ENCODE data around the gene HS3ST6.
A peak's percentile ranks its signal among the peaks of the same experiment; 100 is the strongest.
"Not testable (repeated sequence)": the region's sequence is repeated elsewhere in the genome, so short reads cannot be mapped to it uniquely, and the experiment has no call there.

The HS3ST6 gene

DNA sequence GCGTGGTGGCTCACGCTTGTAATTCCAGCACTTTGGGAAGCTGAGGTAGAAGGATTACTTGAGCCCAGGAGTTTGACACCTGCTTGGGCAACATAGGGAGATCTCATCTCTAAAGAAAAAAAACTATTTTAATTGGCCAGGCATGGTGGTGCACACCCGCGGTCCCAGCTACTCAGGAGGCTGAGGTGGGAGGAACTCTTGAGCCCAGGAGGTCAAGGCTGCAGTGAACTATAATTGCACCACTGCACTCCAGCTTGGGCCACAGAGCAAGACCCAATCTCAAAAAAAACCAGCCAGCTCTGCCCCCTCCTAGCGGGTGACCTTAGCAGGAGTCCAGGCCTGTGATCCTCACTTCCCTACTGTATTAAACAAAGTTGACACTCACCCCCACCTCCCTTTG, 5.9 kb upstream of the HS3ST6 start:
- no peak for DNase-seq

DNA sequence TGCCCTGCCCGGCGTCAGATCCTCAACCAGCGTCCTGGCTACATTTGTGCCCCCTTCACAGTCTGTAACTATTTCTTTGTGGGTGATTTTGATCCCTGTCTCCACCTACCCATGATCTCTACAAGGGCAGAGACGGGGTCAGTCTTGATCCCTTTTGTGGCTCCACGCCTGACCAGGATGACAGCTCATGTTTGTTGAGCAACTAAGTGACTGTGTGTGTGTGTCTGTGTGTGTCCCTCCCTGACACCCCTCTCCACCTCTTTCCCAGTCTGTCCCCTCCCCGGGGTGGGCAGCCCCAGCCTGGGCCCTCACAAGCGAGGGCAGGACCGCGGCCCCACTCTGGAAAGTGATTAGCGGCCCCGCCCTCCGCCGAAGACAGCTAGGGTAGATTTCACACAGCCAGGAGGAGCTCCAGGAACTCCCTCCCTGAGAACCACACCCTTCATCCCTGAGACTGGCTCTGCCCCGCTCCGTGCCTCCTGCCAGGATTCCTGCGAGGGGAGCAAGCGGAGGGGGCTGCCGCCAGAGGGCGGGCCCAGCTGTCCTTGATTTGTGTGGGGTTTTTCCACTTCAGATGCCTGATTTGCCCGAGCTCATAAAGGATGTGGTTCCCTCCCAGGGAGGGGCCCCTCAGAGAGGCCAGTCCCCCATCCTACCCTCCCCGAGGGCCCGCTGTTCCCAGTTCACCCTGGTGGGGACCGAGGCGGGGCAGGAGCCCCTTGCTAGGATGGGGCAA, 5.3 kb upstream of the HS3ST6 start:
- peak; percentile 63 for DNase-seq

DNA sequence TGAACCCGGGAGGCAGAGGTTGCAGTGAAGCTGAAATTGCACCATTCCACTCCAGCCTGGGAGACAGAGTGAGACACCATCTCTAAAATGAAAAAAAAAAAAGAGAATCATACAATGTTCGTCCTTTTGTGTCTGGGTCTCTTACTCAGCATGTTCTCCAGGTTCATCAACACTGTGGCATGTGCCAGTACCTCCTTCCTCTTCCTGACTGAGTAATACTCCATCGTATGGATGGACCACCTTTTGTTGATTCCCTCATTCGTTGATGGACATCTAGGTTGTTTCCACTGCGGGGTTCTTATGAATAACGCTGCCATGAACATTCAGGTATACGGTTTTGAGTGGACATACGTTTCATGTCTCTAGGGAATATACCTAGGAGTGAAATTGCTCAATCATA, 4.1 kb upstream of the HS3ST6 start:
- DNase-seq, result no peak

DNA sequence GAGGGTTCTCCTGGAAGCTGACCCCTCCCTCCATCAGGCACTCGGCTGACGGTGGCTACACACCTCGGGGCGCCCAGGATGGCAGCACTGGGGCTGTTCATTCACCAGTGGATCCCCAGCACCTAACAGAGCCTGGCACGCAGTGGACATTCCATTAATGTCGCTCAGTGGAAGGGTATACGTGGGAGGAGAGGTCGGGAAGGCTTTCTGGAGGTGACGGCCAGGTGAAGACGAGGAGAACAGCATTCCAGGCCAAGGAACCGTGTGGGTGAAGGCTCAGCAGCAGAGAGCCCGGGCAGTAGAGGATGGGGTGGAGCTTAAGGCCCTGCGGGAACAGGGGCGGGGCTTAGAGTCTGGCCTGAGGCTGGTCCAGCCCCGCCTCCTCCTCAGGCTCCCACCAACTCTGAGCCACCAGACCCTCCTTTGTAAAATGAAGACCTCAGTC, 2.5 kb upstream of the HS3ST6 start:
- DNase-seq, result no peak

DNA sequence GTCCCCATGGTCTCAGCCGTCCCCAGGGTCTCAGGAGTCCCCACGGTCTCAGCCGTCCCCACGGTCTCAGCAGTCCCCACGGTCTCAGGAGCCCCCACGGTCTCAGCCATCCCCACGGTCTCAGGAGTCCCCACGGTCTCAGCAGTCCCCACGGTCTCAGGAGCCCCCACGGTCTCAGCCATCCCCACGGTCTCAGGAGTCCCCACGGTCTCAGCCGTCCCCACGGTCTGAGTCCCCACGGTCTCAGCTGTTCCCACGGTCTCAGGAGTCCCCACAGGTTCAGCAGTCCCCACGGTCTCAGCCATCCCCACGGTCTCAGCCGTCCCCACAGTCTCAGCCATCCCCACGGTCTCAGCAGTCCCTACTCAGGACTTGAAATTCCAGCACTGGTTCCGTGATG, 1.9 kb upstream of the HS3ST6 start:
- not testable (repeated sequence) for DNase-seq

DNA sequence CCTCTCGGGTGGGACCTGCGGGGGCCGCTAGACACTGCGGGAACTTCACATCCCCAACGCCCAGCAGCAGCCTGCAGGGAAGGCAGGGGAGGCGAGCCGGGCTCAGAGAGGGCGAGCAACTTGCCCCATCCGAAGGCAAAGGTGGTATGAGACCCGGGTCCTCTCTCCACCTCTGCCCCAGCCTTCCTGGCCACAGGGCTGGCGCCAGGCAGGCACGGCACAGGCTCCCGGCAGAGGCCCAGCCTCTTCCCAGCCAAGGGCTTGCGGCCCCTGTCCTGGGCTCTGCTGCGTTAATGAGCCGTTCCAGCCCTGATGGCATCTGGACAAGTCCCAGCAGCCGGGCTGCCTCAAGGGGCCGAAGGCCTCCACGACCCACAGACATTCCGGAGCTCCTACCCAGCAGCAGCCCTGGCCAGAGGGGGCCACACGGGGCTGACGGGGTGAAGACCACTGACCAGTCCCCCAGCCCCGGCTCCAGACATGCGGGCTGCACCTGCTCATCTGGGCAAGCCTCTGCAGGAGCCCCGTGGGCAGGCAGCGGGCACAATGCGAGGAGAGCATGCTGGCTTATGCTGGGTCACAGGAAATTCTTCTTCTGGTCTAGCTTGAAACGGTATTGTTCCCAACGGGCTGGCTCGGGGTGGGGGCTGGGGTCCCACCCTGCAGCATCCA, 1.2 kb upstream of the HS3ST6 start:
- no peak for DNase-seq

DNA sequence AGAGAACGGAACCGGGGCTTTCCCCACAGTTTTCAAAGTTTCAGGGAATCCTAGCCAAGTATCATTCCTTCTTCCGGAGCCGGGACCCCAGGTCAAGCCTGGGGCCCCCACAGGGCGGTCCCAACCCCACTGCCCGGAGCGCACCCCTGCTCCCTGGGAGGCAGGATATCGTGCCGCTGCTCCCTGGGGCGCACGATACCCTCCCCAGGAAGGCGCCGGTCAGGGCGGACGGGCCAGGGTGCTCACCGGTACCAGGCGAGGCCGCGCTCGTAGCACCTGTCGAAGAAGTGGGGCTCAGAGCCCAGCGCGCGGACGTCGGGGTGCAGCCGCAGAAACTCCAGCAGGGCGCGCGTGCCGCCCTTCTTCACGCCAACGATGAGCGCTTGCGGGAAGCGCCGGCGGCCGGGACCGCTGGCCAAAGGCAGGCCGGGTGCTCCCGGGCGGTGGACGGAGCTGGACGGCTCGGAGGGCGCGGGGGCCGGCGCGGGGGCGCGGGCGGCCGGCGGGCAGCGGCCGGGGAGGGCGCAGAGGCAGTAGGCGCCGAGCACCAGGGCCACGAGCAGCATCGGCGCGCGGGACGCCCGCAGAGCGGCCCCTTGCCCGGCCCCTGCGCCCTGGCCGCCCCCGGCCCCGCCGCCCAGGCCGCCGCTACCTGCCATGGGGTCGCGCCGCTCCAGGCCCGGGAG, 407 bp downstream of the HS3ST6 start:
- DNase-seq, result no peak

DNA sequence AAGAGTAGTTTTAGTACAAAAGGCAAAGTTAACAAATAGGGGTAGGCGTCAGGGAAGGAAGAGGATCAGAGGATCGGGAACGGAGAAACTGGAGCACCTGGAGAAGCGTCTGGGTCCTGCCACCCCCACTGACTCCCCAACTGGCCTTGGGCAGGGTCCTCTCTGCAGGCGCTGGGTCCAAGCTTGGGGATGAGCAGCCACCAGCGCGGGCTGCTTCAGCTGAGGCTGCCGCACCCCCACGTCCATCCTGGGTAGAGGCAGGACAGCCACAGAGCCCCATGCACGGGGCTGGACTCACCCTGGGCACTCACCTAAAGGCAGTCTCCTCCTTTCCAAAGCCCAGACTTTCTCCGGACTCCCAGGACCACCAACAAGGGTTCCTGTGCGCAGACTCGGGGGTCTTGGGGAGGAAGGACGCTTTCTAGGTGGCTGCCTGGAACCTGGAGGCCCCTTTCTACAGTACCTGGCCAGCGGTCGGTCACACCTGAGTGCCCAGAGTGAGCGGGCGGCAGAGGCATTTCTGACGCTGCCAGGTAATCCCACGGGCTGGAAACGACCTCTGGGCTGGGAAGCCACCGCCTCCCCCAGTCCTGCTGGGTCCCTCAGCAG, 1.1 kb downstream of the HS3ST6 start:
- no peak for DNase-seq

DNA sequence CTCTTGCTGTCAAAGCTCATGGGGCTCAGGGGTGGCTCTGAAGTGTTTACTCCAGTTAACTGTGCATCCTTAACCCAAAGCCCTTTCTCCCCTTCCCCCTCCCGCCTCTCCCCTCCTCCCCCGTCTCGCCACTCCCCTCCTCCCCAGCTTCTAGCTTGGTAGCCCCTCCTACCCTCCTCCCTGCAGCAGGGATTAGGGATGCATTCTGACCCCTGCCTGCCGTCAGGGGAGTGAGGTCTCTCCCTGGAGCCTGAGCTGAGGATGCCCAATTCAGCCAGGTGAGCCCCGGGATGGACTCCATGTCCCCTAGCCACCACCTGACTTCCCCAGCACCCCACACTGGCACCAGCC, 1.6 kb downstream of the HS3ST6 start:
- DNase-seq, result no peak

DNA sequence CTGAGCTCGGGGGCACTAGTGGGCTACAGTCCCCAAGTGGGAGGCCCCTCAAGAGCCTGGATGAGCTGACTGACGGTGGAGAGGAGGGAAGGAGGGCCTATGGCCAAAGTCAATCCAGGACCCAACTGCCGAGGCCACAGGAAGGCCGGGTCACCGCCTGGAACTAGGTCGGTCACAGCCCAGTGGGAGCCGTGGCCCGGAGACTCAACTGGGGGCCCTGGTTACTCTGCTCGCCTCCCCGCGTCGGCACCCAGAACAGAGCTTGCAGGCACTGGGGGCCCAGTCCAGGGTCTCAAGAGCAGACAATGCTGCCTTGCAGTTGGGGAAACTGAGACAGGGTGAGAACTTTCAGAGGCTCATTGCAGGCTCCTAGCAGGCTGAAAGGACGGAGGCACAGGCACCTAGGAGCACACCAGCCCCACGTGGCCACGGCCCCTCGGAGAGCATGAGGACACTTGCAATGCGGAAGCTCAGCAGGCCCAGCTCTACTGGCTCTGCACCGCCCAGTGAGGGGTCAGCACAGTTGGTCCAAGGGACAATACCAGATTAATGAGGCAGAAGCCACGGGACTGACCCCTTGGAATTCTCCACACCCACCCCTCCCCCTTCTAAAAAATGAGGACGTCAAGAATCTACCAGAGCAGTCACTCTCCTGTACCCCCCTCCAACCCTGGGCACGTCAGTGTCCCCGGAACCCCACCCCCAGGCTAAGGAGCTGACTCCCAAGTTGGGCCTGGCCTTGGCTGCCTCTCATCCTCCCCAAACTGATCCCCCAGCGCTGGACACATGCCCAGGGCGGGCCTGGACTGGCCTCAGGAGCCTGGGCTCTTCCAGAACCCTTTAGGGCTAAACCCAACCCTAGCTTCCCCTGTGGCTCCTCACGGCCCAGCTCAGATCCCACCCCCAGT, 2.2 kb downstream of the HS3ST6 start:
- no peak for DNase-seq

DNA sequence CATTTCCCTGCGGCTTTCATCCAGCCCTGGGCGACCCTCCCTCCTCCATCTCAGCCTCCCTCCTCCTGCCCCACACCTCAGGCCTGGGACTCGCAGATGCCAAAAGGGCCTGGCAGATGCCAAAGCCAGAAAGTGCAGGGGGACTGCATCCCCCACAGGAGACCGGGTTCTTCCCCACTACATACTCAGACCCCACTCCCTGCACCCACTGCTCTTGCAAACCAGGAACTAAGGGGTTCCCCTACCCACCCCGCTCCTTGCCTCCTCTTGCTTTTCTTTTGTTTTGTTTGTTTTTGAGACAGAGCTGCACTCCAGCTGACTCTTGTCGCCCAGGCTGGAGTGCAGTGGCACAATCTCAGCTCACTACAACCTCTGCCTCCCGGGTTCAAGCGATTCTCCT, 3.2 kb downstream of the HS3ST6 start:
- no peak for DNase-seq

DNA sequence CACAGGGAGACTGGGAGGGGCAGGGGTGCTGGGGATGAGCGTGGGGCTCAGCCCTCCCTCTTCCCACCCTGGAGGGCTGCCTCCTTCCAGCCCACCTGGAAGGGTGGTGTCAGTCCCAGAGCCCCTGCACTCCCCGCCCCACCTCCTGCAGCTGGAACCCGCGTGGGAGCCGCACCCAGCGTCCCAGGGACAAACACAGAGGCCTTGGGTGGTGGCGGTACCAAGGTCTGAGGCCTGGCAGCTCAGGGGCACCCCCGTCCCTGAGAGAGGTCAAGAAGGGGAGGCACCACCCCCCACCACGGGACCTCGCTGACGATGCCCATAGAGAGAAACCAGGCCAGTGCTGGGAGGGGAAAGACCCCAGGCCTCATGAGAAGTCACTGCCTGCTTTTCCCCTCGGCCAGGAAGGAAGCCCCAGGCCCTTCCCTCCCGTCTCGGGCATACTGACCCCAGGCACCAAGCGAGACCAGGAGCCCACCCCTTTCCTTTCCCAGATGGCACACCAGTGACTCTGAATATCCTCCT, 4.1 kb downstream of the HS3ST6 start:
- DNase-seq, result no peak

DNA sequence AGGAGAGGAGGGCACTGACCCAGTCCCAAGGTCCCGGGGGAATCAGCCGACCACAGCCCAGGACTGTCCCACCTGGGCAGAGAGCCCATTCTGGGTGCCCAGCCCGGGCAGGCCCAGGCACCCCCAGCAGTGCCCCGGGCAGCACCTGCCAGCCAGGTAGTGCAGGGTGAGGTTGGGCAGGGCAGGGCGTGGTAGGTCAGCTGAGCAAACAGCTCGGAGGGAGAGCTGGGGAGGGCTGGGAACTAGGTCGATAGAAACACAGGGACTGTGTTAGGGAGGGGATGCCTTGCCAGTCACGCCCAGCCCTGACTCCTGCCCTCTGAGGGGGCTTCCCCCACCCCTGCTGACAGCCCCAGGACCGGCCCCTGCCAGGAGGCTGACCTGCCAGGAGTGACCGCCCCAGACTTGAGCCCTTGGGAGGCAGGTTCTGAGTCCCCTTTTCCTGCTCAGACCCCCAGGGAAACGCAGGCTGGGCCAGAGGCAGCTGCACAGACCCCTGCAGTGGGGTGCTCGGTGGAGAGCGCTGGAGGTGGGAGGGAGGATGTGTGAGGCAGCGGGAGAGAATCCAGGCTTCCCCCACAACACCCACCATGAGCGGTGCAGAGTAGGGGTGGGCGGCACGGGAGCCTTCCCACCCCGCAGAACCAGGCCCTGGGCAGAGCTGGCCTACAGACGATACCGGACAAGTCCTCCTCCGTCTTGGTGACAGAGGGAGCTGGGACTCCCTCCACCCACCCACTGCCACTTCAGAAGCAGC, 4.7 kb downstream of the HS3ST6 start:
- no peak for DNase-seq

DNA sequence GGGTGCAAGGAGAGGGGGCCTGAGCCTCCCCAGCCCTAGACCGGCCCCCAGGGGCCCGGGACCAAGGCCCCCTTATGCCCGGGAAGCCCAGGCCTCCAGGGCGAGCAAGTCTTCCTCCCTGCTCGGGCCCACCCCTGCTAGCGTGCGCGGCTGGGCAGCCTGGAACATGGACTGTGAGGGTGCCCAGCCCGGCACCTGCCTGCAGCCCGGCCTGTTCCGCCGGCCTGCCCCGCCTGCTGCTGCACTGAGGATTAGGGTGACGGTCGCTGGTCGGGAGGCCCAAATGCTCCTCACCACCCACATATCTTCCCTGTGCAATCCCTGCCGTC, 6.0 kb downstream of the HS3ST6 start:
- DNase-seq, result no peak

DNA sequence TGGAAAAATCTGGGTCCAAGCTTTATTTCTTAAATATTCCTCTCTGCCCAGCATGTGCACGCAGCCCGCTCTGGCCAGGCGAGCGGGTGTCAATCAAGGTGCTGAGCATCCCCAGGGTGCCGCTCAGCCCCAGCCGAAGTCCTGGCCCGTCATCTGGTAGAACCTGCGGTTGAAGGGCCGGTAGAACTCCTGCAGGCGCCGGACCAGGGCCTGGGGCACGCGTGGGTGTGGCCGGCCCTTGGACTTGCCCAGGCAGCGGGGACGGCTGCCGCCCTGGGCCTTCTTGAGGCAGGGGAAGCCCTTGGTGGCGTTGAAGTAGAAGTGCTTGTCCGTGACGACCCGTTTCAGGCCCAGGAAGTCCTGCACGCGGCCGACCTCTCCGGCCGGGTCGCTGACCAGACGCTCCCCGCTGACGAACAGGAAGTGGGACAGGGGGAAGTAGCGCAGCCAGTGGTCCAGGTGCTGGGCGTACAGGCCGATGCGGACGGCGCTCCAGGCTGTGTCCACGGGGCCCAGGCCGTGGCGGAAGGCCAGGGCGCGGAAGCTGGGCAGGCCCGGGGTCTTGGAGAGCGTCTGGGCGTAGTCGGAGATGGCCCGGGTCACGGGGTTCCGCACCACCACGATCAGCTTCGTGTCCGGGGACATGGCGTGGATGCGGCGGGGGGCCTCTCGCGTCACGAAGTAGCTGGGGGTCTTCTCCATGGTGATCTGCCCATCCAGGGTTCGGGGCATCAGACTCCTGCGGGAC, 6.6 kb downstream of the HS3ST6 start:
- no peak for DNase-seq

DNA sequence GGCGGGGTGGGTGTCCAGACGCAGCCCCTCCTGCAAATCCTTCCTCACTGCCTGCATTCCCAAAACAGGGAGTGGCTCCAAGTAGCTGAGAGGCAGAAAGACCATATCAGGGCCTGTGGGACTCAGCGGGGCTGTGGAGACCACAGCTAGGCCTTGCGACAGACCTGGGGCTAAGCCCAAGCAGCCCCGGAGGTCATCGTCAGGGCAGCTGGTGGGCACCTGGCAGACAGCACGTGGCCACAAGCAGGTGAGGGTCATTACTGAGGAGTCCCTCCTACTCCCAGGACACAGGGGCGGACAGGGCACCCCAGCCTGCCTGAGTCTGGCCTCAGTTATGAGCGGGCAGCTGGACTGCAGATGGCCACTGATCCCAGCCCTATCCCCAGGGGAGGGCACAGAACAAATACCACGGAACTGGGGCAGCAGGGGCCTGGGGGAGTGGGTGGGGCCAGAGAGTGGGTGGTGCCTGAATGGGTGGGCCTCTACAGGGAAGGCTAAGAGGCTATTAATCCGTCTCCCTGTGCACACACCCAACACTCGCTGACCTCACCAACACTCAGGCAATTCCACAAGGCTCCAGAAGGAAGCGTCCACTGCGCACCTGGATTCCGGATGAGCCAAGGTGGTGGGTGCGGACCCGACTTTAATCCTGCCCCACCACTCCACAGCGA, 8.5 kb downstream of the HS3ST6 start:
- no peak for DNase-seq

DNA sequence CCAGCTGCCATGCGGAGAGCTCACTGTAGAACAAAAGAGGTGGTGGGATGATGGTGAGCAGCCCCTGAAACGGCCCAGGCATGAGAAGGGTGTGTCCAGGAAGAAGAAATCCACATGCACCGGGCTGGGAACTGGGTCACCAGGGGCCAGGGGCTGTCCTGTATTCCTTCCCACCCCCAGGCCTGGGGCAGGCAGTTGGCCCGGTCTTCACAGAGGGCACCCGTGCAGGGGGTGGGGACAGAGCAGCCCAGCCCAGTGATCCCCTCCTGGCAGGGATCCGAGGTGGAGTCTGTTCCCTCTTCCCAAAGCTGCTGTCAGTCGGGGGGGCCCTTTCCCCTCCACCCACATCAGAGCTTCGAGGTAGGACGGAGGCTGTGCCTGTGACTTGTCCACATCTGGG, 9.2 kb downstream of the HS3ST6 start:
- no peak for DNase-seq

DNA sequence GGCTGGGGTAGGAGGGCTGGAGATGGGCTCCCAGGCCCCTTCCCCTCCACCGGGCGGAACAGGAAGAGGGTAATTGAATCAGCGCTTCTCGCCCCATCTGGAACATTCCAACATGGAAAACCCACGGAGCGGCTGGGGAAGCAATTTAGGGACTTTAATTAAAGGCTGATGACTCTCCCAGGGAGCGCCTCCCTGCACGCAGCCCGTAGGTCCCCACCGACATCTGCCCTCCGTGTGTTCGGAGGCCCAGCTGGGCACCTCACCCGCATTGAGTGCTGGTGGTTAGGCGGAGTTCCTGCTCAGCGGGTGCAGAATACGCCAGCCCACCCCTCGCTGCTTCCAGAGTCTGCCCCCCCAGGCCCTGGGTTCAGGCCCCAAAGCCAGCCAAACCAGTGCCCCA, 10.0 kb downstream of the HS3ST6 start:
- no peak for DNase-seq

DNA sequence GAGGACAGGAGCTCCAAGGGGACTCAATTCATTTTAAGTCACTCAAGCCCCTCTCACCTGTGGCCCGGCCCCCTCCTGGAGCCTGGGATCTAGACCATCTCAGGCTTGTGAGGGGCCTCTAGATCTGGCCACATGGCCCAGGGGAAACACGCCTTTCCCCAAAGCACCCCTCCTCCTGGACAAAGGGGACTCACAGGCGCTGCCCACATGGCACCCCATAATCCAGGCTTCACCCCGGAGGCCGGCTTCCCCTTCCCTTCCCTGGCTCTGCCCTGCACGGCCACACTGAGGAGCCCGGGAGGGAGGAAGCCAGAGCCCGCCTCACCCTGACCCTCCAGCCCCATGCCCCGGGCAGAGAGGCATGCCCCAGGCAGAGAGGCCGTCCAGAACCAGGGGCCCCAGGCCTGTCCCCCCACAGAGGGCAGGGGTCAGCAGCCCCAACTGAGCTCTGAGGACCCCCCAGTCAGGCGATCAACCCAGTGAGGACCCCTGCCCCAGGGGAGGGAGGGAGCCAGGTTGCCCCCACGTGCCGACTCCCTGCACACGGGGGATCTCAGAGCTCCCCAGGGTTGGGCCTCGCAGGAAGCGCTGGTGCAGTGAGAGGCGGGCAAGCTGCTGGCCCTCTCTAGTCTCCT, 10.9 kb downstream of the HS3ST6 start:
- DNase-seq, result no peak

DNA sequence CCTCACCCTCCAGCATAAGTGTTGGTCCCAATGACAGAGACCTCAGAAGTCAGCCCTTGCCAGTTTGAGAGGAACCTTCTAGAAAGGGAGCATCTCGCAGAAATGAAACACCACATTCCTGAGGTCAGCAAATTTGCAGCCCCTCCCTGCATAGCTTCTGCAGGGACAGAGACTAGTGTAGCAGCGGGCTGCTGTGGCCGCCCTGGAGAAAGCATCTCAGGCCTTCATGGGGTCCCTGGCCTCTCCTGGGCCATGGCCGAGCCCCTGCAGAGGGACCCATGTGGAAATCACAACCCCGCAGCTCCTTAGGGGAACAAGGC, 11.4 kb downstream of the HS3ST6 start:
- DNase-seq, result peak; percentile 33
